ENCODE results near the gene FRAS1. TPM values are rescaled to one million over a fixed set of nuclear protein-coding genes. Genes with fewer than 3 reads are reported as not detected.

Gene FRAS1
- total RNA-seq, 1 donor from 2014 or later, result 6.8 TPM

DNA sequence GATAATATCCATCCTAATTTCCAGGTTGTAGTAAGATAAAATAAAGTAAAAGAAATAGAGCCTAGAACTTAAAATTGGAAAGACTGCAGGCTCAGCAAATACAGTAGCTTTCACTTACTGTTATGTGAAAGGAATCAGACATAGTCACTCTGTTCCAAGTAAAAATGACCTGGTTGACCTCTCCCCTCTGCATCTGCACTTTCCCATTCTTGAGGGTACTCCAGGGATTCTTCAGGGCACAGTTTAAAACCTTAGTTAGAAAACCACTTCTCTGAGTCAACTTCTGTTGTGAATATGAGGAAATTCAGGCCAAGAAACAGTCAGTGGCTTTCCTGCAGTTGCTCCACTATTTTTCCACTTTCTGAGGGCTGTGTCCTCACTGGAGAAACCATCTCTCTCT lies 42.9 kb downstream of the FRAS1 start:
- DNase-seq (ENCODE audit: low spot score), result no peak

- DNase-seq (ENCODE audit: low spot score), result no peak
Observed at GRCh38 chr4:78119698-78120097, 62.6 kb downstream of the FRAS1 start.

- DNase-seq (ENCODE audit: low spot score), result no peak
Observed at GRCh38 chr4:78120144-78120880, 63.2 kb downstream of the FRAS1 start.

GRCh38 chr4:78121338-78121904 lies 64.3 kb downstream of the FRAS1 start:
- no peak for DNase-seq (ENCODE audit: low spot score)

GRCh38 chr4:78125834-78126331 lies 68.8 kb downstream of the FRAS1 start:
- DNase-seq (ENCODE audit: low spot score), result peak; percentile 57

DNA sequence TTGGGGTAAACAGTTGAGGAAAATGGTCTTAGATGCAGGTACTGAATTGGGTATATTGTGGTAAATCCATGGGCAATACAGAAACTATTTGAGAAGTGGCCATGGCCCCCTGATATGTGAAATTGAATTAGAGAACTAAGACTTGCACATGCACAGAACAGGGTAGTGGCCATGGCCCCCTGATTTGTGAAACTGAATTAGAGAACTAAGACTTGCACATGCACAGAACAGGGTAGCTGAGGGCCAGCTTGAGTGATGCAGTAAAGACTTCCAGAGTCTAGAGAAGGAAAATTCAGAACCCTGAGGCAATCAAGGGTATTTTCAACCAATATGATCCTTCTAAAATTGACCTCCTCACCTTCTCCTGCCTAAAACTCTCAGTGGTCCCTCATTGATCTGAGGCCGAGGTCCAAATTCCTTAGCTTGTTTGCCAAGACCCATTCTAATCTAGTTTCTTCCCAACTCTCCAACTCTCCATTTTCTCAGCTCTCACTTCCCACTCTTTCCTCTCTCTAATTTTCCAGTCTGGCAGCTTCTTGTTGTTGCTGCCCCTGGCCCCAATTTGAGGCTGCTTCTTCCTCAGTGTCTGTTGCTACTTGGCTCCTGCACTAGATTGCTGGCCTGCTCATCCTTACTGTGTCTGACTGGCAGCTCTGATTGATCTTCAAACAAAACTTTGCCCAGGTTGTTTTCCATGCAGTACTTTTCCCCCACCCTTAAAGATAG lies 72.4 kb downstream of the FRAS1 start:
- DNase-seq (ENCODE audit: low spot score), result no peak

GRCh38 chr4:78131403-78131802 lies 74.3 kb downstream of the FRAS1 start:
- DNase-seq (ENCODE audit: low spot score), result no peak

DNA sequence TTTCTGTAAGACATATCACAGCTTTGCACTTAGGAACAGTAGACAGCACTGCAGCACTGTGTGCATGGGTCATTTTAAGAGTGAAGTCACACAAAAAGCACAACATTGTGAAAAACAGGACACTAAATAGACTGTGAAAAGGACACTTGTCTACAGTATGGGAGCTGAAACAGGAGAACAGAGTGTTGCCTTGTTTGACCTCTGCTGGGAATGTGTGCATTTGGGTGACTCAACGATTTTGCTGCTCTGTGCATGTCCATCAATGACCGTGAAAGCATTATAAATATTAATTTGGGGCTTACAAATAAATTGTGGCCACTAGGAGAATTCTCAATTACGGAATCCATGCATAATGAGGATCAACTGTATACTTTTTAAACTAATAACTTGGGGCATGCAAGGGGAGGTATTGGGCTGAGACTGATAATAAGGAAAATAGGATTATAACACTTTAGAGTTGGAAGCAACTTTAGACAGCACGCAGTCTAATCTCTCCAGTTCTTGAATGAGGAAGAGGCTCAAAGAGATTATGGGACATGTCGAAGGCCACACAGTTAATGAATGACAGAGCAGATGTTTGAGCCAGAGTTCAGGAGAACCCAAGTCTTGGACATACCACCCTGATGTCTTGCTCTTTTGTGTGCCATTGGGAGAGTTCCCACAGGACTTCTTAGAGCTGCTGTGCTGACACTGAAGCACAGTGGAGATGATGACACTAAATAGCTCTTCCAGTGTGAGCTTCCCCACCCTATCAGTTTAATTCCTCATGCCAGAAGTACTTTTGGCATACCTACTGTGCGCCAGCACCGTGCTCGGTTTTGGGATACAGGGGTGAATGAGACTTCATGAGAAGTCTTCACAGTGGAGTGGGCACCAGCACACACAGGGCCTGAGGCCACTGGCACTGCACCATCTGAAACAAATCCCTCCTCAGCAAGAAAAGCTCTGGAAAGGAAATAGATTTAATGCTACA lies 79.3 kb downstream of the FRAS1 start:
- DNase-seq (ENCODE audit: low spot score), result no peak

DNA sequence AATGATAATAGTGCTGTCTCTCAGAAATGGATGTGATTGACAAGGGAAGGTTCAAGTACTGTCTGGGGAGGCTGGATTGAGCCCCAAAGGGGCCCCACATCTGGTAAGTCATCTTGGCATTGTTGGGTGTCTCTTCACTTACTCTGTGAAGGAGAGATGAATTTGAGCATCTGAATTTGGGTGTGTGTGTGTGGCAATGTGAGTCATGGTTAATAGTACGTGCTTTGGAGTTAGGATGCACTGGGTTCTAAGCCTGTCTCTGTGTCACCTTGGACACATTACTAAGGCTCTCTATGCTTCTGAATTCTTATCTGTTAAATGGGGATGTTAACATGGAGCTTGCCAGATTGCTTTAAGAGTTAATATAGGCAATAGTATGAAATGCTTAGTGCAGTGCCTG lies 80.4 kb downstream of the FRAS1 start:
- DNase-seq (ENCODE audit: low spot score), result no peak

DNA sequence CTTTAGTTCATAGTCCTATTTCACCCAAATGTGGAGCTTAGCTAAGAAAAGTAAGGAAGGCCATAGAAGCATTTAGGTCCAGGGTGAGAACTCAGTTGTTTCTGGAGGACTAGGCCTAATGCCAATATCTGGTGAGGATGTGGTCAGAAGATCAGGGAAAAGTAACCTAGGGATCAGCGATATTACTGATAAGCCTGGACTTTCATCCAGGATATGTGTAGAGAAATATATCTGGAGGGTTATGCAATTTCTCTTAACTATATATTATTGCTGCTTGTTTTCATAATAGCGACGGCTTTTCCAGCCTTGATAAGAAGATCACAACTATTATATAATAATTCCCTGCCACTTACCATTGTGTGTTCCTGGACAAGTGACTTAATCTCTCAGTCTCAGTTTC lies 81.1 kb downstream of the FRAS1 start:
- DNase-seq (ENCODE audit: low spot score), result no peak

- DNase-seq (ENCODE audit: low spot score), result no peak
Observed at GRCh38 chr4:78143634-78144033, 86.5 kb downstream of the FRAS1 start.

- DNase-seq (ENCODE audit: low spot score), result no peak
Observed at GRCh38 chr4:78145008-78145407, 87.9 kb downstream of the FRAS1 start.

GRCh38 chr4:78145622-78146021 lies 88.5 kb downstream of the FRAS1 start:
- DNase-seq (ENCODE audit: low spot score), result no peak

DNA sequence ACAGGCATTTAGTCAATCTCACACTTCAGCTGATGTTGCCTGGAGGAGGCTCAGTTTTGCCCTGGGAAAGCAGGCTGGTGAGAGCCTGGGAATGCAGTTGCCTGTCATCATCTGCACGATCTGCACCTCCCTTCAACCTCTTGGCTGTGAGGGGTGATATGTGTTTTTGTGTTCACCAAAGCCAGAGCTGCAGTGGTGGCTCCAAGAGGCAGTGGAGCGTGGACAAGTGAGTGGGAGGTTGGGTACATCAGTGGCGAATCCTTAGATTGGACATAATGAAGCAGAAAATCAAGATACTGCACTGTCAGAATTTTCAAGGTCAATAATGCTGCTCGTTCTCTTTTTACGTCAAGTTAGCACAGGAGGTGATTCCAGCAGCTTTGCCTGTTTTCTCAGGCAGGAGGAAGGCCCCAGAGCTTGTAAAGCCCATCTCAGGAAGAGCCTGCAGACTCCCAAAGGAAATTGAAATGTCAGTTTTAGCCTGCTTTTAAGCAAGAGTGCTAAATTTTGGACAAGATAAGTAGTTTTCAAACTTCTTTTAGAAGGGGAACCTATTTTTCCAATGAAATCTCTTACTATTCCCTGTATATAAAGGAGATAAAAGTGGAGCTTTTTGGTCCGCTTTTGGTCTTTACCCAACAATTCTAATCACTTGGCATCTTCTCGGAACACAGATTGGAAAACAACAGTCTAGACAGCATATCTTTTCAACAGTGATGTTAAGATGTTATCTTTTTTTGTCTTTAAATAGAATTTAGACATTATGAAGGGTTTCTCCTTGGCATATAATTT lies 92.8 kb downstream of the FRAS1 start:
- DNase-seq (ENCODE audit: low spot score), result no peak

DNA sequence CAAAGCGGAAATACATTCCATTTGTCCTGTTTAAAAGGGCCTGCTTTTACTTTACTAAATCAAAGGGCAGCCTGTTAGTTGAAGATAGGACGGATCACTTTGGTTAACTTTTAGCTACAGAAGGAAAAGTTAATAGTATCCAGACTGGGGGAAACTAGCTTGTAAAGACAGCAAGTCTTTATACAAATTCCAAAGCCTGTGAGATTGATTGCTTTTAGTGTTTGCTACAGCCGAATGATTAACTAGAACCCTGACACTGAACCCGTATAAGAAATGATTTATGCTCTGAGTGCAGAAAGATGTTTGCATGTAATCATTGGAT lies 93.4 kb downstream of the FRAS1 start:
- DNase-seq (ENCODE audit: low spot score), result no peak

GRCh38 chr4:78152795-78153194 lies 95.7 kb downstream of the FRAS1 start:
- no peak for DNase-seq (ENCODE audit: low spot score)

- DNase-seq (ENCODE audit: low spot score), result no peak
Observed at GRCh38 chr4:78154972-78155590, 98.0 kb downstream of the FRAS1 start.

GRCh38 chr4:78155616-78156105 lies 98.5 kb downstream of the FRAS1 start:
- DNase-seq (ENCODE audit: low spot score), result no peak

DNA sequence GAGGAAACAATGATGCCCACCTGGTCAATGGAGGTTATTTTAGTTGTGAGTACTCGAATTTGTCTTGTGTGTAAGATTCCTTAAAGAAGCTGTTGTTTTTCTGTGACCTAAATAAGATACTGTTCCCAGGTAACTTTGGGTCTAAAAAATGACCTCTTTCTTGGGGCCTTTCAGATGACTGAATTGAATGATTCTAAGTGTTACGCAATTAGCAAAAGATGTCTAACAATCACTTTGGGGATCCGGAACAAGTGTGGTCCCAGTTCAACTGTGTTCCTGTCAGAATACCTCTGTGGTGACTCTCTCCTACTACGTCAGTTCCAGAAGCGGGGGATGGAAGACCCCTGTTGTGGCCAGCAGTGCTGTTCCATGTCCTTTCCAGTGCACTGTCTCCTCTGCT lies 99.4 kb downstream of the FRAS1 start:
- no peak for DNase-seq (ENCODE audit: low spot score)

DNA sequence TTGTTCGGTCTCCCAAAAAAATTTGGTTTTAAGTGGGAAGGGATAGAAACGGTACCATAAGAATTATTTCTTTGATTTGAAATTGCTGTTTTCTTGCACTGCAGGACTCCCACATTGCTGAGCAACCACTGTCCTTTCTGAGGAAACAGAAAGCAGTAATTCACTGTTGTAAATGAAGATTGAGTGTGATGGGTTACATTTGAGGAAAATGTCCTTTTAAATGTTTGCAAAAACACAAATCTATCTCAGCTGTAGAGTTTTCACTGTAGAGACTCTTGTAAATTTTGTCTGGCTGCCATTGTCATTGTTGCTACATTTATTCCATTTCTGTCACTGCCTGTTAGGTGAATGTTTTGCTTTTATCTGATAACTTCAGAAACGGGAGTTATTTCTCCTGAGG lies 105.2 kb downstream of the FRAS1 start:
- DNase-seq (ENCODE audit: low spot score), result no peak

All from mucosa of gallbladder (tissue), 1 donor.